GM18858 (cell line): ENCODE measurements around the gene BACE2.
"Not testable (repeated sequence)": the region's sequence is repeated elsewhere in the genome, so short reads cannot be mapped to it uniquely, and the experiment has no call there.

Experiments
- ATAC-seq: cut with Tn5 transposase; IDR thresholded peaks from one replicate; pipeline ENCODE4 v1.9.1; 2021; ENCODE audit not compliant: unreplicated experiment

Gene BACE2

DNA sequence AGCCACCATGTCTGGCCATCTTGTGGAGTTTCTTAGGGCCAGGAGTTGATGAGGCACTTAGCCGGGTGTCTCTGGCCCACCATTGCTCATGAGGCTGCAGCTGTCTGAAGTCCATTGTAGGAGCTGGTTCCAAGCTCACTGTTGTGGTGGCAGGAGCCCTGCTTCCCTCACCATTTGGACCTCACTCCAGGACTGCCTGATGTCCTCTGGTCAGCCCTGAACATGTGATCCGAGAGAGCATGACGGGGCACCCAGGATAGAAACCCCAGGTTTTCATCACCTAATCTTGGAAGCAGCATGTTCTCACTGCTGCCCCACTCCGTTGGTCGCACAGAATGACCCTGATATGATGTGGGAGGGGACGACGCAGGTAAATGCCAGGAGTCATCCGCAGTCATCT is 92.5 kb downstream of the BACE2 start:
- no peak for ATAC-seq

DNA sequence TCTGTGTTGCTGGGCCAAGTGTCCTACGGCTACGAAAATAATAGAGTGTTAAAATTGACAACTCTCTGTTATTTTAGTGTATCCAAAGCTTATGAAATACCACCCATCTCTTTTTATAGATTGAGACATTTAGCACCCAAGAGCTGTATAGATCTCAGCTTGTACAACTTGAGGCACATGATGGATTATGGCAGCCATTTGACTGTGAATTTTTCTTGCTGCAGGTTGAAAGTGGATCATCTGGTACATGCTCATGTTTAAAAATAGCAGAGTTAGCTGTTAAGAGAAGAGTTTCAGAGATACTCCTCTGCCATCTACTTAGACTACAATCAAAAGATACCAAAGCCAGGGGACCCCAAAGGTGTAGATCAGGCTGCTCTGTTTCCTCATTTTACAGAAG is 99.4 kb downstream of the BACE2 start:
- no peak for ATAC-seq

DNA sequence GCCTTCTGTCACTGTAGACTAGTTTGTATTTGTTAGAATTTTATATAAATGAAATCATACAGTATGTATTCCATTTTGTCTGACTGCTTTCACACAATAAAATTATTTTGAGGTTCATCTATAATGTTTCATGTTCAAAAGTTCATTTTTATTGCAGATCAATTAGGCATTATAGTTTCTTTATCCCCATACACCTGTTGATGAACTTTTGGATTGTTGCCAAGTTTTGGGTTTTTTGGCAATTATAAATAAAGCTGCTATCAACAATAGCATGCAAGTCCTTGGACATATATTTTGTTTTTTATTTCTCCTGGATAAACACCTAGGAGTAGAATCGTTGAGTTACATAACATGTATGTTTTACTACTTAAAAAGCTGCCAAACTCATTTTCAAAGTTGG is 101.6 kb downstream of the BACE2 start:
- no peak for ATAC-seq

DNA sequence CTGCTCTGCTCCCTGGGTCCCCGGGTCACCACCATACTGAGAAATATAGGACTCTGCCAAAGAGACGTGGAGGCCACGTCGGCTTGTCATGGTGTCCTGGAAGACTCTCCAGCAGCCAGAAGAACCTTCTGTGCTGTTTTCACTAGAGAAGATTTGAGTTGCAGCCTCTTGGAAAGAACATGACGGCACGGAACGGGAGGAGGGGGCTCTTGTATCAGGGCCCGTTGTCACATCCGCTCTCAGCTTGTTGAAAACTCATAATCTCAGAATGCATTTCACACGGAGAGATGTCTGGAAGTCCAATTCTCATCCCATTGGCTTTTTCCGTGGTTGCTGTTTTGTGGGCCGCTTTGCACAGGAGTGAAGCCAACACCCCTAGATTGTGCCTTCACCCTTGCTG is 109.2 kb downstream of the BACE2 start:
- no peak for ATAC-seq

DNA sequence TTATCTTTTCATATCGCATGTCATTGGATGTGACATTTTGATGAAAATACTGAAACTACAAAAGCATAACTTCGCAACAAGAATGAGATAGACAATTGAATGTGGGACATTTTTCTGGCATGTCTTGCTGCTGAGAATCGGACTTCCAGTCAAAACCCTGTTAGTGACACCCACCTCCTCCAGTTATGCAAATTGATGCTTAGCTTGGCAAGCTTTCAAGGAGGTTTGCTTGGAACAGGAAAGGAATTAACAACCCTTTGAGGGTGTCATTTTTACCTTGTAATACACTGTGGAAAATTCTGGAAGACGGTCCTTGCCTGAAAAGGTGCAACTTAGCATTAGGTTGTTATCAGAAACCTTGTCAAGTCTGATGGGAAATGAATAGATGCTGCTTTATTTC is 109.9 kb downstream of the BACE2 start:
- ATAC-seq, result no peak

DNA sequence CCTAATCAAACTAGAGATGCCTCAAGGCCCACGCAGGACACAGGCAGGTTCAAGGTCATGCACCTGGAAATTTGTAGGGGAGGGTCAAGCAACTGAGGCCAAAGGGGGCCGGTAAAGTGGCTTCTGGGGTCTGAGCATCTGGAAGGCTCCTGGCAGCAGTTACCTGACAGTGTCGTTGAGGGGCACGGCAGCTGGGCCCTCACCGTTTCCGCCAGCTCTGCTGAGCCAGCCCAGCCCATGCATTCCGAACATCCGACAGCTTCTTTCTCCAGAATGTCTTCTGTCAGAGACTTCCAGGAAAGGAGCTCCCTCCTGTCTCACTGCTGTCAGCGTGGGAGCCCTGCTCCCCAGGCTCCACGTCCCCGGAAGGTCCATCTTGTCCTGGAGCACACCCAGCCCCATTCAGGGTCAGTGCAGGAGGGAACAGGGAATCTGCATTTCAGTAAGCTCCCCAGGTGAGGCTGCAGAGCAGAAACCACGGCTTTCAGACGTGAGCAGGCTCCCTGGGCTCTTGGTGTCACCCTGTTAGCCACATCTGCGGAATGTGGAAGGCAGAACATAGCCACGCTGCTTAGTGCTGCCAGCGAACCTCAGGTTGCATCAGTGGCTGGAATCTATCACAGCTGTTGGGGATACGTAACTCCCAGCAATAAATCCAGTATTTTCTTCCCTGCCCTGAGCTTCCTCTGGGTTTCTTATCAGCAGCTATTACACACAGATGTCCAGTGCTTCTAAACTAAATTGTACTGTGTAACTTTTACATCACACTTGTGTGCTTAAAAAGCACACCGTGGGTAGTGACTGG is 112.4 kb downstream of the BACE2 start:
- ATAC-seq, result no peak

DNA sequence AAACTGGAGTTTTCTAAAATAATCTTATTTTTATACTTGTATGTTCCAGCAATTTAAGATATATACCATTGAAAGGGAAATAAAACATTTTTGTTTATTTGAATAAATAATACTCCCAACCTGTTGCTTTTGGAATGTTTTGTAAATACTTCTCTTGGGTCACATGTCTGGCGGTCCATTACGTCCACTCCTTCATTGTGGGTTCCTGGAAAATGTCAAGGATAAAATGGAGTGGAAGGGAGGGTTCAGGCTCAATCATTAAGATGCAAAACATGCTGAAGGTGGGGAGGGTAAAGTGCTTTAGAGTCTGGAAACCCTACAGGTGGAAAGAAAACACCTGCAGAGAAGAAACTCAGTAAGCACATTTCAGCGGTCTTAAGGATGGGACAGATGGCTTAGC is 114.5 kb downstream of the BACE2 start:
- ATAC-seq, result no peak

DNA sequence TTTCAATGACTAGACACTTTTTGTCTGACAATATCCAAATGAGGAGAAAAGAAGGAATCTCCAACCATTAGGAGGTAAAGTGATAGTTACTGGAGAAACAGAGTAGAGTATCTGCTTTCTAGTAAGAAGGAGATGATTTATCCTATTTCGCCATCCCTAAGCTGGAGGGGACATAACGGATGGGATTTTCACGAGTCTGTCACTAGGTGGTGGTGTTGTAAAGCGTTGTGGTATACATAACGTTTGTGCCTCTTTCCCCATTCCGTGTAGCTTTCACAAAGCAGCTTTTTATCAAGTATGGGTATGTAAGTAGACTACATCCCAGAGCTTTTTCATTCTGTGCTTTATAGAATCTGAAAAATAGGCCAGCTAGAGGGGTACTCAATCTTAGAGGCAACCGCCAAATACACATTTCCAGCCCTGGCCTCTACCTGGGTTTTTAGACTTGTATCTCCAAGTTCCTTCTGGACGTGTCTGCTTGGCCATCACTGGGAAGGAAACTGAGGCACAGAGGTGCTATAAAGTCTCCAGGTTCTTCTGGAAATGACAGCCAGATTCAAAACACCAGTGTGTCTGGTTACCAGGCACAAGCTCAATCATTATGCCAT is 115.4 kb downstream of the BACE2 start:
- no peak for ATAC-seq

DNA sequence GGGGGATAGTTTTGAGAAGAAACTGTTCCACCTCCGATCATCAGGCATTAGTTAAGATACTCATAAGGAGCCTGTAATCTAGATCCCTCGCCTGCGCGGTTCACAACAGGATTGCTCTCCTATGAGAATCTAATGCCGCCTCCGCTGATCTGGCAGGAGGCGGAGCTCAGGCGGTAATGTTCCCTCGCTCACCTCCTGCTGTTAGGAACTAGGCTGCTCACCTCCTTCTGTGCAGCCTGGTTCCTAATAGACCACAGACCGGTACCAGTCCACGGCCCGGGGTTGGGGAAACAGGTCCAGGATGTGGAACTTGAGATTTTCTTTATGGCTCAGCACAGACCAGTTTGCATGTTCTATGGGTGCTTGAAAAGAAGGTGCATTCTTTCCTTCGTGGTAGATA is 121.5 kb downstream of the BACE2 start:
- no peak for ATAC-seq

DNA sequence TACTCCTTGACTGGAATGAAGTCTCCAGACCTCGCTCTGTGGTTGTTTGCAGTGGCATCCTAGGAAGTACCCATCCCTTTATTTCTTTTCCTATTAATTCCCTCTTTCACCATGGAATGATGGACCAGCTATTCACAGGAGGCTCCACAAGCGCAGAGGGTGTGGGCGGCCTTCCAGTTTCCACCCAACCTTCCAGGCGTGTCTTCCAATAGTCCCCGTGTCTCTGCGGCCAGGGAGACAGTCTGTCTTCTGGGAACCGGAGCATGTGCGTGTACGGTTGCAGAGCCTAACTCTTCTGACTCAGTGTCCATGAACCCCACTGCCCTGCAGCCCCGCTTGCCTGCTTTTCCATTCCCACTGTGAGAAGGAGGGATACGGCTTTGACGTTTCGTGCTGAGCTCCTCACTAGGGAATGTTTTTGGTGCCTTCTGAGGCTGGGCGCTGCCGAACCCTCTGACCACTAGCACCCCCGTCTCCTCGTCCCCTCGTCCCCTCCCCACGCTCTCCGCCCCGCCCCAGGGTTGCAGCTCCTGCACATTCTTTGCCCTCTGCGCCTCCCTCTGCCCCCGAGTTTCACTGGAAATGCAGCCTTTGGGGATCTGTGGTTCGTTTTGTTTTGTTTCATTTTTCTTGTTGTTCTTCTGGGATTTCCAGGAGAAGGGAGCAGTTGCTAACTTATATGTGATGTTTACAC is 122.3 kb downstream of the BACE2 start:
- no peak for ATAC-seq

DNA sequence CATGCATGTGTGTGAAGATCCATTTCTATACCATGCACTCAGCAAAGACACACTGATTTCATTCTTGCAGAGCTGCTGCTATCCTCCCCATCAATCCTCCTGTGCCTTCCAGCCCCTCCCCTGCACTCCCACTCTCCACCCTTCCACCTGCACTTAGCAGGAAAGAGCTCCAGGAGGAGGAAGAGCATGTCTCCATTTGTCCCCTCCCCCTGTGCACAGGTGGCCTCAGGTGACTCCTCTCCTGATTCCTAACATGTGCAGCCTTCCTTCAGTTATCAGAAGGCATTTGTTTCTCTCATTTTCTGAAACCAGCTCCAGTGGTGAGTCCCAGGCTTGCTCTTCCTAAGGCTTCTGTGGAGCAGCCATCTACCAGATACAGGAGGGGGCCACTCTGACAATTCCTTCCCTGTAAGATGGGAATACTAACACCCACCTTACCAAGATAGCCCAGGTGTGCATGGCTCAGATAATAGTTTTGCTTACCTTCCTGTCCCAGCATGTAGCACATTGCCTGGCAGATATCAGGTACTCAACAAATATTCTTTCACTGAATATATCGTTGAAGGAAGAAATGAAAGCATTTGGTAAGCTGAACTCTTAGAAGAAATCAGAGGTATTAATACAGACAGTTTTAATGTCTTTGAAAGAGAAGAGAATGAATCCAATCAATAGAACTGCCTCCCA is 126.7 kb downstream of the BACE2 start:
- ATAC-seq, result no peak

DNA sequence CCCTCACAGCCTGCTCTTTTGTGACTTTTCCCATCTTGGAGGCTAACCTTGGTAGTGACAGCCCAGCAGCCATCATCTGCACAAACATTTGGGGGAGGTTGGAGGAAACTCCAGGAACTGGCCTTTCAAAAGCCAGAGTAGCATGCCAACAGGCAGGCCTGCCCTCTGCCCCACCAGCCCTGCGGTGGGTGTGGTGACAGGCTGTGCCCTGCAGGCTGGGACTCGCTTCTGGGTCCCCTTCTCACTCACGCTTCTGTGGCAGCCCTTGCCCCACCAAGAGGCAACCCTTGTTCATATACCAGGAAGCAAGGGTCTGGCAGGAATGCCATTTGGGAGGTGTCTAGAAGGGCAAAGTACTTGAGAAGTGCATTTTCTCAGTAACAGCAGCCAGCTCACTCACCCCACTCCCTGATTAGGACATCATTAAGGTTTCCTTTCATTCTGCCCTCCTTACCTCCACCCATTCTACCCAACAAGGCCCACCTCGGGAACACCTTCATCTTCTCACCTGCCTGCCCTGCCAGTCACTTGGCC is 127.8 kb downstream of the BACE2 start:
- ATAC-seq, result no peak

DNA sequence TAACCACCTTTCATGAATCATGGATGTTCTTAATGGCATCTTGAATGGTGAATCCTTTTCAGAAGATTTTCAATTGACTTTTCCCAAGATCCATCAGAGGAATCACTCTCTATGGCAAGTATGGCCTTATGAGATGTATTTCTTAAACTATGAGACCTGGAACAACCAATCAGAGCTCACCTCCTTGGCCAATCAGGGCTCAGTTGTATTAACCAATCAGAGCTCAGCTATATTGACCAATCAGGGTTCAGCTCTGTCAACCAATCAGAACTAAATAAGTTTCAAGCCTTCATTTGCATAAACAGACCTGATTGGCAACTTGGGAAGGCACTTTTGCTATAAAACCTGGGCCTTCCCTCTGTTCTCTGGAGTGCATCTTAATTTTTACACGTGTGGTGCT is 135.0 kb downstream of the BACE2 start:
- no peak for ATAC-seq

DNA sequence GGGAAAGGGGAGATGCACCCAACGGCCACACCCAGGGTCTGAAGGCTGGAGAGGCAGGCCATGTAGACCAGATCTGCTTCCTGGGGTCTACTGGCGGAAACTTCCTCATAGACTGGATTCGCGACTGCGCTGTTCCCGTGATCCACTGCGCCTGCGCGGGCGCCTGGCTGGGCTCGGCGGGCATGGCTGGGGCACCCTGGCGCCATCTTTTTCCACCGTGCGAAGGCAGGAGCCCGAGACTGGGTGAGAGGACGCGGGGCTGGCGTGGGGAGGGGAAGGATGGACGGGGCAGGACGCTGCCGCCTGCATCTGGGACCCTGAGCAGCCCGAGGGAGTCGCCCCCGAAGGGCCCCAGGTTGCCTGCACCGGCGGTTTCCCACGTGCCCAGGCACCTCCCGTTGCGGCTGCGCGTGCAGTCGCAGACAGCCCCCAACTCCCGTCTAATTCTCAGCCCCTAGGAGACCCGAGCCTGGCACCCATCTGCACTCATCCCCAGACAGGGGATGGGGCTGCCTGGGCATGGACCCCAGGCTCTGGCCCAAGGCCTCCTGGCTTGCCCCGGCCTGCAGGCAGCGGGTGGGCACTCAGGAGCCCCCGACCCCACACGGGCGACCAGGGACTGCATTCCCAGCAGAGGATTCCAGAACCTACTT is 136.2 kb downstream of the BACE2 start:
- ATAC-seq, result no peak

DNA sequence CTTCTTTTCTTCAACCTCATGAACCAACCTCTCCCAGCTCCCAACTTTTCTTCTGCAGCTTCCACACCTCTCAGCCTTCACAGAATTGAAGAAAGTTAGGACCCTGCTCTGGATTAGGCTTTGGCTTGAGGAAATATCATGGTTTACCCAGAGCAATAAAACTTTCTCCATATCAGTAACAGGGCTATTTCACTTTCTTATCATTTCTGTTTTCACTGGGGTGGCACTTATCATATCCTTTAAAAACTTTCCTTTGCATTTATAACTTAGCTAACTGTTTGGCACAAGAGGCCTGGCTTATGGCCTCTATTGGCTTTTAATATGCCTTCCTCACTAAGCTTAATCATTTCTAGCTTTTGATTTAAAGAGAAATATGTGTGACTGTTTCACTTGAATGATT is 139.3 kb downstream of the BACE2 start:
- ATAC-seq, result no peak

DNA sequence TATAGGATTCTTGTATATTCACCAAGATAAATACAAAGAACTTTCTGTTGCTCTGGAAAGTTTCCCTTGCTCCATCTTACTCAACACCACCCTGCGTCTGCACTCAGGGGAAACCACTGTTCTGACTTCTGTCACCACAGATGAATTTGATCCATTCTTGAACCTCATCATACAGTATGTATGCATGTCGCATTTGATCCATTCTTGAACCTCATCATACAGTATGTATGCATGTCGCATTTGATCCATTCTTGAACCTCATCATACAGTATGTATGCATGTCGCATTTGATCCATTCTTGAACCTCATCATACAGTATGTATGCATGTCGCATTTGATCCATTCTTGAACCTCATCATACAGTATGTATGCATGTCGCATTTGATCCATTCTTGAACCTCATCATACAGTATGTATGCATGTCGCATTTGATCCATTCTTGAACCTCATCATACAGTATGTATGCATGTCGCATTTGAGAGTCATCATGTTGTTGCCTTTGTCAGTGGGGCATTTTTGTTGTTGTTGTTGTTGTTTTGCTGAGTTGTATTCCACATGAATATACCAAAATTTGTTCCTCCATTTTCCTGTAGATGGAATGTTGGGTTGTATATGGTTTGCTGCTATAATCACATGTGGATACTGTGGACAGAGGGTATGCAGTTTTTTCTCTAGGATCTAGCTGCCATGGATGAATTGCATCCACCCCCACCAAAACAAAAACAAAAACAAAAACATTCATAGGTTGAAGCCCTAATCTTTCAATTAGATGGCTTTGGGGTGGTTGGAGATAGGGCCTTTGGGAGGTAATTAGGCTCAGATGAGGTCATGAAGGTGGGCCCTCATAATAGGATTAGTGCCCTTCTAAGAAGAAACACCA is 145.6 kb downstream of the BACE2 start:
- not testable (repeated sequence) for ATAC-seq

DNA sequence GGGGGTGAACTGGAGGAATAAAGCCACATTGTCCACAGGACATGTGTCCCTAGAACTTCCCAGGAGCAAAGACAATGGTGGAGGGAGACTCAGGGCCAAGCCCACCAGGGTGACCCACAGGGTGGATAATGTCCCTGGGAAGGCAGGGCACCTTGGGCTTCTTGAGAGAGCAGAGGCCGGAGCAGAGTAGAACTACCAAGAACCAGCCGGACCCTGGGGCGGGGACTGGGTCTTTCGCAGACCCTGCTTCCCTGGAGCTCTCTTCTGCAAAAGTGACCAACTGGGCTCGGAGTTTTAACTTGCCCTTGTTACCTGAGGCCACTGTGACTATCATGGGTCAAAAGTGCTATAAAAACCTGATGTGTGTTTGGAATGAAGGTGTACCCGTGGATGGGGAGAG is 147.8 kb downstream of the BACE2 start:
- no peak for ATAC-seq

DNA sequence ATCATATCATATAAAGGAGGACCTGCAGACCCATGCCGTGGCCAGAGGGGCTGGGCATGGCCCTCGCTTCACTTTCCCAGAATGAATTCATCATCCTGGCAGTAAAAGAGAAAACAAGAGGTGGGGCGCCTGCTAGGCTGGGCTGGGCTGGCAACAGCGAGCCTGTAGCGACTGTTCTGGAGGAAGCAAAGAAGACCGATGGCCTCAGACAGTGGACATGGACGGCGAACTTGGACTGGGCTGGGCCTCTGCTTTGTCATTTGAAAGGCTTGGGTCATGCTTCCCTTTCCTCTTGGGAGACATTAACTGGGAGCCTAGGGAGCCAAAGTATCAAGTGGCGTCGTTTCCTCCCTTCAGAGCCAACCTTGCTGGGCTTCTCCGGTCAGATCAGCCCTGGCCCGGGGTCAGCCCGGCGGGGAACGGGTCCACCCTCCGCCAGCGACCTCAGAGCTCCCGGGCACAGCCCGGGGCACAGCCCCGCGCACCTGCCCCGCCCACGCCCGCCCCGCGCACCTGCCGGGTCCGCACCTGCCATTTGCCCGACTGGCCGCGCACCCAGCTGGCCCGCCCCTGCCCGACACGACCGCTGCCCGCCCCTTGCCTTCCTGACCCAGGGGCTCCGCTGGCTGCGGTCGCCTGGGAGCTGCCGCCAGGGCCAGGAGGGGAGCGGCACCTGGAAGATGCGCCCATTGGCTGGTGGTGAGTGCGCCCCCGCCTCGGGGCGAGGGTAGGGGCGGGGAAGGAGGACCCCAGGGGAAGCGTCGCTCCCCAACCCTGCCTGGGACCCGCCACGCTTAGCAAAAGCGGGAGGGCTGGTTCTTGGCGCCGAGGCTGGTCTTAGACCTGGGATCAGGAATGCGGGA is 148.5 kb downstream of the BACE2 start, which contains the start of gene FAM3B:
TSS of gene FAM3B (plus strand) at position 602 of the 863 bp plus-strand sequence. CDS start at position 681, 79 bp downstream.
- ATAC-seq, result no peak

DNA sequence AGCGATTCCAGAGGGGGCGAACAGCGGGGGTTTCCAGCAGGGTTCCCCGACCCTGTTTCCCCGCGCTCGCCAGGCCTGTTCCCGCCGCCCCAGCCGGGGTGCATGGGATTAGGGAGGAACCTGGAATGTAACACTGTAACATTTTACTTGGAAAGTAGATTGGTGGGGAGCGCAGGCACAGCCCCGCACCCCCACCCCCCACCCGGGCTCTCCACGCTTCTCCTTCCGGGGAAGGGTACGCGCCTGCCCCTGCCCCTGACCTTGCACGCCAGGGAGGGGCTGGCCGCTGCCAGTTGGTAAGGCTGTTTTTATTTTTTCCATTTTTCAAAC is 149.1 kb downstream of the BACE2 start:
- no peak for ATAC-seq
